Measurements from ENCODE around the gene DCT. TPM values are rescaled to one million over a fixed set of nuclear protein-coding genes. Genes with fewer than 3 reads are reported as not detected.

The DCT gene
- total RNA-seq, 1 donor from 2014 or later = 0.18 TPM

DNA sequence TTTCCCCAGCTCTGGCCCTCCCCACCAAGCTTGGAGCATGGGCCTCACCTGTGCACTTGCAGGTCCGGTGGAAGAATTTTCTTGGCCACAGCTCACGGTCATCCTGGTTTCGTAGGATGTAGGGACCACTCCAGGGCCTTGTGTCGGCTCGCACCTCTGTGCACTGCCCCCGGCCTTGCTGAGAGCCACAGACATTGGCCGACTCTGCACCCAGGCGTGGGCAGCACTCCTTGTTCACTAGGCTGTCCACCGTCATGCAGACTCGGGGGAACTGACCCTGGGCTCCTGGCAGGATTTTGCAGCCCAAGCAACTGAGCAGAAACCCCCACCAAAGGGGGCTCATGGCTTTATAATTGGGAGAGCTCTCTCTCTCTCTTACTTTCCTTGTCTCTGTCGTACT lies 569 bp downstream of the DCT start:
- no peaks in the 10 kb centered on the region for H3K4me1 ChIP-seq
- no peak overlapping the region for H3K4me3 ChIP-seq
- H3K9me3 ChIP-seq = no peaks in the 10 kb centered on the region
- no peak for DNase-seq
- no peak for ATAC-seq
- intact Hi-C loops (cut with DNase I) = no loop called here
- no peaks in the 10 kb centered on the region for H3K36me3 ChIP-seq
- H3K27ac ChIP-seq = no peak overlapping the region
- TF ChIP-seq, protein P1, sequence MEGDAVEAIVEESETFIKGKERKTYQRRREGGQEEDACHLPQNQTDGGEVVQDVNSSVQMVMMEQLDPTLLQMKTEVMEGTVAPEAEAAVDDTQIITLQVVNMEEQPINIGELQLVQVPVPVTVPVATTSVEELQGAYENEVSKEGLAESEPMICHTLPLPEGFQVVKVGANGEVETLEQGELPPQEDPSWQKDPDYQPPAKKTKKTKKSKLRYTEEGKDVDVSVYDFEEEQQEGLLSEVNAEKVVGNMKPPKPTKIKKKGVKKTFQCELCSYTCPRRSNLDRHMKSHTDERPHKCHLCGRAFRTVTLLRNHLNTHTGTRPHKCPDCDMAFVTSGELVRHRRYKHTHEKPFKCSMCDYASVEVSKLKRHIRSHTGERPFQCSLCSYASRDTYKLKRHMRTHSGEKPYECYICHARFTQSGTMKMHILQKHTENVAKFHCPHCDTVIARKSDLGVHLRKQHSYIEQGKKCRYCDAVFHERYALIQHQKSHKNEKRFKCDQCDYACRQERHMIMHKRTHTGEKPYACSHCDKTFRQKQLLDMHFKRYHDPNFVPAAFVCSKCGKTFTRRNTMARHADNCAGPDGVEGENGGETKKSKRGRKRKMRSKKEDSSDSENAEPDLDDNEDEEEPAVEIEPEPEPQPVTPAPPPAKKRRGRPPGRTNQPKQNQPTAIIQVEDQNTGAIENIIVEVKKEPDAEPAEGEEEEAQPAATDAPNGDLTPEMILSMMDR (IDR thresholded peaks at IDR 0.05) = no peak
- no peaks in the 10 kb centered on the region for H3K27me3 ChIP-seq (ENCODE audit: low read depth)

DNA sequence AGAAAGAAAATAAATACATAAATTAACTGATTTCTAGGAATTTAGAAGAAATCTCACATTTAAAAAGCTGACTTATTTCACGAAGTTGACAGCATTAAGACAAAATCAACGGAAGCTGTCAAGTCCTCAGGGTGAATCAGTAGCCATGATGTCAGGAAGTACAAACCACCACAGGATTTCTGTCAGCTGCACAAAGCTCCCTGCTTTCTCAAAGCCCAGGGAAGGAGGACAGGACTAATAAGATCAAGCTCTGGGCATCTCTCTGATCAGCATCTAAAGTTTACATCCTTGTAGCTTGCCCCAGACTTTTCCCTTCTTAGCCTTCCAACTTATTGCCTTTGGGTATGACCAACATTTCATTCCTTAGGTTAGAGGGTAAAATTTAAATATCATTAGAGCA lies 9.4 kb downstream of the DCT start:
- Histone ChIP-seq H3K4me3 (no peak overlapping the region), H3K36me3 (no peaks in the 10 kb centered on the region), H3K27me3 (ENCODE audit: low read depth) (no peaks in the 10 kb centered on the region), H3K4me1 (no peaks in the 10 kb centered on the region), H3K9me3 (no peaks in the 10 kb centered on the region), H3K27ac (no peak overlapping the region)
- ATAC-seq = no peak
- TF ChIP-seq, protein P1 (IDR thresholded peaks at IDR 0.05) = no peak
- intact Hi-C loops (cut with DNase I) = no loop called here
- DNase-seq = no peak

DNA sequence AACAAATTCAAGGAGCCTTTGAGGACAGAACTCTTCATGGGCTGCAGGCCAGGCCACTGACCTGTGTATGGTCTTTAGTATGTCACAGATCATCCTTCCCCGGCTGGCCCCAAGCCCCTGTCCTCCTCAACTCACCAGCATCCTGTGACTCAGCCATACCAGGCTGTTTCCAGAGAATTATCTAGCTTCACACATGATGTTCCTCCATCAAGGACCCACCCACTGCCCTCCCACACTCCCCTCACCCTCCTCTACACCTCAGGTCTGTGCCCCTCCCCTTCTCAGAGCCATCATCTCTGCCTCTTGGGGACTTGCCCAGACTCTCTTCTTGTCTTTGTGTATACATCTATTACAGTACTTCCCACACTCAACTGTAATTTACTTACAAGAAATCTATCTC lies 14.7 kb downstream of the DCT start:
- no peaks in the 10 kb centered on the region for H3K4me1 ChIP-seq
- no peak overlapping the region for H3K27ac ChIP-seq
- H3K36me3 ChIP-seq = no peaks in the 10 kb centered on the region
- H3K27me3 ChIP-seq (ENCODE audit: low read depth) = no peaks in the 10 kb centered on the region
- TF ChIP-seq, protein P1 (IDR thresholded peaks at IDR 0.05) = no peak
- H3K9me3 ChIP-seq = no peaks in the 10 kb centered on the region
- no peak for DNase-seq
- ATAC-seq = no peak
- intact Hi-C loops (cut with DNase I) = no loop called here
- no peak overlapping the region for H3K4me3 ChIP-seq

DNA sequence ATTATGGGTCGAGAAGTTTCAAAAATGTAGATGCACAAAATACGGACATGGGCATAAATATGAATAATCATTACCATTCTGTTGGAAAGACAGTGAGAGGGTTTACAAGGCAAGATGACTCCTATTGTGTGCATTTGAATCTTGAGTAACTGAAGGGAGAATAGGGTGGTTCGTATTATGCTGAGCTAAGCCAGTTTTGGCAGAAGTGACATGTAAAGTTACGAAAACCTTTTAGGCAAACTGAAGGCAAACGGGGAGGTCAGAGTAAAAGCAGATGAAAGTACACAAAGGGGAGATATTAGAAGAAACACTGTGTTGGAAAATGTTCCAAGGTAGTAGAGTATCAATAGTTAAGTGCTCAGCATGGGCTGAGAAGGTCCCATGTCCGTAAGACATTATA lies 16.8 kb downstream of the DCT start:
- Histone ChIP-seq H3K27ac (no peak overlapping the region), H3K27me3 (ENCODE audit: low read depth) (no peaks in the 10 kb centered on the region), H3K9me3 (no peaks in the 10 kb centered on the region), H3K4me3 (no peak overlapping the region), H3K36me3 (no peaks in the 10 kb centered on the region), H3K4me1 (no peaks in the 10 kb centered on the region)
- TF ChIP-seq, protein P1 (IDR thresholded peaks at IDR 0.05) = no peak
- no peak for DNase-seq
- ATAC-seq = no peak
- intact Hi-C loops (cut with DNase I) = no loop called here

DNA sequence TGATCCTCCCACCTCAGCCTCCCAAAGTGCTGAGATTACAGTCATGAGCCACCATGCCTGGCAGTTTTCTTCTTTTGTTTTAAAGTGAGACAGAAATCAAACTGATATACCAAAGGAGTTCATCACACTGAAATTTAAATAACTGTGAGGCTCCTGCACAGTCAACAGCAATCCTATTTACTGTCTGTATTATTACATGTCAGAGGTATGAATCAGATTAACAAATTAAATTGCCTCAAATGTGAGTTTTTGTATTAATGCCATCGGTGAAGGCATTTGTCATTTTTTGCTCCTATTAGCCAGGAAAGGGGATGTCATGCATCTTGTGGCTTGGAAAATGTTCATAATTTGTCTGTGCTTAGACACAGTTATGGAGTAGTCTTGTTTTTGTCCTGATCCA lies 20.4 kb downstream of the DCT start:
- ATAC-seq (no peak), DNase-seq (no peak)
- Histone ChIP-seq H3K4me3 (no peak overlapping the region), H3K27me3 (ENCODE audit: low read depth) (no peaks in the 10 kb centered on the region), H3K4me1 (no peaks in the 10 kb centered on the region), H3K9me3 (no peaks in the 10 kb centered on the region), H3K36me3 (no peaks in the 10 kb centered on the region), H3K27ac (no peak overlapping the region)
- intact Hi-C loops (cut with DNase I) = no loop called here
- TF ChIP-seq, protein P1 (IDR thresholded peaks at IDR 0.05) = no peak

DNA sequence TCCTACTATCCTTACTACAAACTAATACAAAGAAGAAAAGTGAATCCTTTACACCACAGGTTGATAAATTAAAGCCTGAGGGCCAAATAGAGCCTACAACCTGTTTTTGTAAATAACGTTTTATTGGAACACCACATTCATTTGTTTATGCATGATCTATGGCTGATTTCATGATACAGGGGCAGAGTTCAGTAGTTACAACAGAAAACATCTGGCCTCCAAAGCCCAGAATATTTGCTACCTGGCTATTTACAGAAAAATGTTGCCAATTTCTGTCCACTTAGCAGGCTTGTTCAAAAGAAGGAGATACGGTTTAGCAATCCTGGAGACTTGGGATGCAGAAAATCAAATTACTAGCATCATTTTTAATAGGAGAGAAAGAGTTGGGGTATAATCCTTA lies 24.1 kb downstream of the DCT start:
- DNase-seq (no peak), ATAC-seq (no peak)
- Histone ChIP-seq H3K27me3 (ENCODE audit: low read depth) (no peaks in the 10 kb centered on the region), H3K9me3 (no peaks in the 10 kb centered on the region), H3K4me1 (no peaks in the 10 kb centered on the region), H3K27ac (no peak overlapping the region), H3K4me3 (no peak overlapping the region), H3K36me3 (no peaks in the 10 kb centered on the region)
- TF ChIP-seq, protein P1 (IDR thresholded peaks at IDR 0.05) = no peak
- intact Hi-C loops (cut with DNase I) = no loop called here

Data from lower lobe of right lung (tissue), 2 donors.